NB4 (cell line): ENCODE data around the gene AFTPH.

ENCODE experiments used
- CTCF ChIP-seq: IDR thresholded peaks from one replicate; pipeline ENCODE4 v1.5.1; 2012; ENCODE audit warnings: low read depth, low read length
- MAX ChIP-seq: IDR thresholded peaks from 2 replicates; pipeline ENCODE4 v1.6.1; 2011; ENCODE audit warnings: low read depth, low read length
- POLR2A ChIP-seq: IDR thresholded peaks from 2 replicates; pipeline ENCODE4 v1.6.1; 2011; ENCODE audit warnings: mild to moderate bottlenecking; ENCODE audit not compliant: insufficient read length; ENCODE audit errors: extremely low read depth

- TF ChIP-seq CTCF = no peak
- no peak for TF ChIP-seq POLR2A
- TF ChIP-seq MAX = no peak
These were observed 91.2 kb downstream of the AFTPH start for GRCh38 chr2:64615192-64615763.
